Transverse colon (tissue), 3 donors: ENCODE measurements around the gene RTN3.

Experiments
- POLR2A ChIP-seq: fragments of 450-650 bp; IDR thresholded peaks from one replicate; pipeline ENCODE4 v1.6.1; 2016; ENCODE audit warnings: antibody characterized with exemption, mild to moderate bottlenecking, moderate library complexity
- TF ChIP-seq, protein P1 (sequence below), 5 experiments: fragments of 200-600 bp in 3 of 5; fragments of 450-650 bp in 2 of 5; sonication (generic) in 3 of 5; IDR thresholded peaks; 1 replicate in 2 of 5; 2 replicates in 3 of 5; pipeline ENCODE4 v1.5.1; 2016 to 2017; ENCODE audit warnings: antibody characterized with exemption in 5 of 5, inconsistent platforms in 3 of 5, mild to moderate bottlenecking in 2 of 5, moderate library complexity in 1 of 5

DNA sequence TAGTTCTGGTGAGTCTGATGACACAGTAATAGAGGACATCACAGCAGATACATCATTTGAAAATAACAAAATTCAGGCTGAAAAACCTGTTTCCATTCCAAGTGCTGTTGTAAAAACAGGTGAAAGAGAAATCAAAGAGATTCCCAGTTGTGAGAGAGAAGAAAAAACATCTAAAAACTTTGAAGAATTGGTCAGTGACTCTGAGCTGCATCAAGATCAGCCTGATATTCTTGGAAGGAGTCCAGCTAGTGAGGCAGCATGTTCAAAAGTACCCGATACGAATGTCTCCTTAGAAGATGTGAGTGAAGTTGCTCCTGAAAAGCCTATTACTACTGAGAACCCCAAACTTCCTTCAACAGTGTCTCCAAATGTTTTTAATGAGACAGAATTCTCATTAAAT lies 38.7 kb downstream of the RTN3 start:
- TF ChIP-seq, protein P1, sequence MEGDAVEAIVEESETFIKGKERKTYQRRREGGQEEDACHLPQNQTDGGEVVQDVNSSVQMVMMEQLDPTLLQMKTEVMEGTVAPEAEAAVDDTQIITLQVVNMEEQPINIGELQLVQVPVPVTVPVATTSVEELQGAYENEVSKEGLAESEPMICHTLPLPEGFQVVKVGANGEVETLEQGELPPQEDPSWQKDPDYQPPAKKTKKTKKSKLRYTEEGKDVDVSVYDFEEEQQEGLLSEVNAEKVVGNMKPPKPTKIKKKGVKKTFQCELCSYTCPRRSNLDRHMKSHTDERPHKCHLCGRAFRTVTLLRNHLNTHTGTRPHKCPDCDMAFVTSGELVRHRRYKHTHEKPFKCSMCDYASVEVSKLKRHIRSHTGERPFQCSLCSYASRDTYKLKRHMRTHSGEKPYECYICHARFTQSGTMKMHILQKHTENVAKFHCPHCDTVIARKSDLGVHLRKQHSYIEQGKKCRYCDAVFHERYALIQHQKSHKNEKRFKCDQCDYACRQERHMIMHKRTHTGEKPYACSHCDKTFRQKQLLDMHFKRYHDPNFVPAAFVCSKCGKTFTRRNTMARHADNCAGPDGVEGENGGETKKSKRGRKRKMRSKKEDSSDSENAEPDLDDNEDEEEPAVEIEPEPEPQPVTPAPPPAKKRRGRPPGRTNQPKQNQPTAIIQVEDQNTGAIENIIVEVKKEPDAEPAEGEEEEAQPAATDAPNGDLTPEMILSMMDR (IDR thresholded peaks at IDR 0.05) = no peak
- no peak for TF ChIP-seq POLR2A
